H1 (cell line): ENCODE data around the gene GPD1. TPM values are rescaled to one million over a fixed set of nuclear protein-coding genes. Genes with fewer than 3 reads are reported as not detected.

Experiments used
- CTCF ChIA-PET: fragments of 300-600 bp; sonication (Branson Sonifier 250); formaldehyde crosslinking; loops from one replicate; lab custom pipeline; 2021; ENCODE audit not compliant: partially characterized antibody; lab: Charles Lee
- POLR2A ChIA-PET: fragments of 300-600 bp; sonication (Branson Sonifier 250); formaldehyde crosslinking; loops from one replicate; lab custom pipeline; 2021; ENCODE audit warnings: inconsistent platforms; ENCODE audit not compliant: partially characterized antibody; lab: Charles Lee
- DNase-seq, 2 experiments: peaks; one replicate each; pipeline versions ENCODE4 v3.0.0 to v3.0.0-alpha.2; 2010 to 2022; ENCODE audit warnings: low spot score in 2 of 2, low read depth in 1 of 2, mixed read lengths in 1 of 2
- FAIRE-seq: peaks from 2 replicates; lab custom pipeline; 2011; peaks lifted over from hg19 to GRCh38; lab: Jason Lieb, UNC
- H2AFZ ChIP-seq: 2 replicates; pipeline ENCODE4 v1.8.1; 2012; ENCODE audit warnings: low read length, inconsistent platforms
- H2AK5ac ChIP-seq: 2 replicates; pipeline ENCODE4 v1.6.1; 2013; ENCODE audit warnings: low read depth, low read length
- H2BK120ac ChIP-seq: replicated peaks from 2 replicates; pipeline ENCODE3; 2013; ENCODE audit warnings: low read depth, low read length, inconsistent platforms
- H2BK12ac ChIP-seq: 2 replicates; pipeline ENCODE4 v1.6.1; 2013; ENCODE audit warnings: low read depth, low read length
- H2BK15ac ChIP-seq: 2 replicates; pipeline ENCODE4 v1.6.1; 2013; ENCODE audit warnings: low read length
- H2BK20ac ChIP-seq: 2 replicates; pipeline ENCODE4 v1.6.1; 2013; ENCODE audit warnings: low read length
- H2BK5ac ChIP-seq: 2 replicates; pipeline ENCODE4 v1.6.1; 2013; ENCODE audit warnings: low read depth, low read length
- H3K14ac ChIP-seq: 2 replicates; pipeline ENCODE4 v1.6.1; 2013; ENCODE audit warnings: inconsistent platforms; ENCODE audit not compliant: insufficient read length
- H3K18ac ChIP-seq: 2 replicates; pipeline ENCODE4 v1.6.1; 2013; ENCODE audit warnings: low read length; ENCODE audit errors: extremely low read depth
- H3K23ac ChIP-seq: 2 replicates; pipeline ENCODE4 v1.6.1; 2013; ENCODE audit warnings: inconsistent platforms; ENCODE audit not compliant: insufficient read length
- H3K23me2 ChIP-seq: 2 replicates; pipeline ENCODE4 v1.6.1; 2013; ENCODE audit warnings: low read depth, low read length
- H3K27ac ChIP-seq: 2 replicates; pipeline ENCODE4 v1.6.1; 2011; ENCODE audit warnings: low read depth, low read length, inconsistent platforms
- H3K27me3 ChIP-seq, 4 experiments: replicated peaks in 1 of 4; 1 replicate in 1 of 4; 2 replicates in 3 of 4; pipeline versions ENCODE4 v1.6.1 to v1.8.1; 2011 to 2013; ENCODE audit warnings: low read length in 3 of 4, mild to moderate bottlenecking in 3 of 4, inconsistent platforms in 2 of 4, mixed read lengths in 2 of 4, moderate library complexity in 1 of 4; ENCODE audit not compliant: control insufficient read depth in 3 of 4, insufficient read depth in 3 of 4; ENCODE audit errors: extremely low read depth in 1 of 4
- H3K36me3 ChIP-seq, 4 experiments: 2 replicates each; pipeline versions ENCODE4 v1.6.1 to v1.8.1; 2011 to 2013; ENCODE audit warnings: mild to moderate bottlenecking in 4 of 4, low read length in 3 of 4, moderate library complexity in 2 of 4, control low read depth in 1 of 4, inconsistent platforms in 1 of 4; ENCODE audit not compliant: insufficient read depth in 4 of 4, control insufficient read depth in 2 of 4
- H3K4ac ChIP-seq: replicated peaks from 2 replicates; pipeline ENCODE3; 2013; ENCODE audit warnings: low read length, low read depth, mixed read lengths, inconsistent platforms; ENCODE audit not compliant: insufficient read length
- H3K4me1 ChIP-seq, 4 experiments: replicated peaks in 1 of 4; 1 replicate in 1 of 4; 2 replicates in 3 of 4; pipeline versions ENCODE4 v1.6.1 to v1.8.1; 2011 to 2013; ENCODE audit warnings: low read length in 3 of 4, inconsistent platforms in 2 of 4, mixed read lengths in 1 of 4; ENCODE audit not compliant: insufficient read depth in 4 of 4, control insufficient read depth in 3 of 4
- H3K4me2 ChIP-seq, 2 experiments: 2 replicates each; pipeline versions ENCODE4 v1.6.1 to v1.8.1; 2011 to 2013; ENCODE audit warnings: low read depth in 2 of 2, low read length in 2 of 2, control low read depth in 1 of 2, inconsistent platforms in 1 of 2, mild to moderate bottlenecking in 1 of 2; ENCODE audit not compliant: insufficient read depth in 1 of 2
- H3K4me3 ChIP-seq, 4 experiments: fragments of 200-600, 300-600 bp in 1 of 4; sonication (generic), shearing (Covaris generic), sonication (Bioruptor Twin) in 1 of 4; 2 replicates each; pipeline versions ENCODE4 v1.5.1 to v1.8.1; 2011 to 2016; ENCODE audit warnings: low read length in 4 of 4, low read depth in 3 of 4, control low read depth in 2 of 4, inconsistent platforms in 2 of 4, mild to moderate bottlenecking in 2 of 4, mixed read lengths in 1 of 4, moderate library complexity in 1 of 4; ENCODE audit not compliant: insufficient read depth in 2 of 4; ENCODE audit errors: extremely low read depth in 1 of 4
- H3K56ac ChIP-seq: replicated peaks from 2 replicates; pipeline ENCODE3; 2013; ENCODE audit warnings: low read depth, mild to moderate bottlenecking, mixed read lengths, low read length, inconsistent platforms; ENCODE audit not compliant: insufficient read length
- H3K79me1 ChIP-seq: 2 replicates; pipeline ENCODE4 v1.6.1; 2013; ENCODE audit warnings: low read depth, low read length, control low read depth
- H3K79me2 ChIP-seq, 2 experiments: 2 replicates each; pipeline versions ENCODE4 v1.6.1 to v1.8.1; 2012 to 2013; ENCODE audit warnings: low read length in 2 of 2, mild to moderate bottlenecking in 2 of 2, inconsistent platforms in 1 of 2; ENCODE audit not compliant: insufficient read depth in 2 of 2, control insufficient read depth in 1 of 2
- H3K9ac ChIP-seq, 4 experiments: replicated peaks in 1 of 4; 1 replicate in 1 of 4; 2 replicates in 3 of 4; pipeline versions ENCODE4 v1.6.1 to v1.8.1; 2011 to 2013; ENCODE audit warnings: low read depth in 3 of 4, low read length in 3 of 4, control low read depth in 2 of 4, mild to moderate bottlenecking in 2 of 4, moderate library complexity in 2 of 4, inconsistent platforms in 1 of 4; ENCODE audit errors: extremely low read depth in 1 of 4
- H3K9me3 ChIP-seq, 2 experiments: 2 replicates each; pipeline versions ENCODE4 v1.6.1 to v1.8.1; 2012 to 2013; ENCODE audit warnings: mild to moderate bottlenecking in 2 of 2, moderate library complexity in 2 of 2, control low read depth in 1 of 2, inconsistent platforms in 1 of 2, low read depth in 1 of 2, low read length in 1 of 2, mixed read lengths in 1 of 2; ENCODE audit not compliant: insufficient read depth in 2 of 2
- H4K20me1 ChIP-seq, 2 experiments: replicated peaks in 1 of 2; 2 replicates each; pipeline versions ENCODE3 to v1.8.1; 2011 to 2013; ENCODE audit warnings: inconsistent platforms in 2 of 2, low read length in 2 of 2, mild to moderate bottlenecking in 1 of 2; ENCODE audit not compliant: insufficient read depth in 2 of 2, control insufficient read depth in 1 of 2
- H4K5ac ChIP-seq: 2 replicates; pipeline ENCODE4 v1.6.1; 2013; ENCODE audit warnings: low read length, low read depth, mixed read lengths, inconsistent platforms; ENCODE audit not compliant: insufficient read length
- H4K8ac ChIP-seq: 2 replicates; pipeline ENCODE4 v1.8.0; 2013; ENCODE audit warnings: mild to moderate bottlenecking, moderate library complexity, low read length, inconsistent platforms; ENCODE audit not compliant: insufficient read depth; ENCODE audit errors: extremely low read depth
- H4K91ac ChIP-seq: replicated peaks from 2 replicates; pipeline ENCODE3; 2013; ENCODE audit warnings: low read length, mixed read lengths, inconsistent platforms; ENCODE audit not compliant: insufficient read length
- SRF ChIP-seq: IDR thresholded peaks from 2 replicates; pipeline ENCODE4 v1.6.1; 2011; ENCODE audit warnings: mild to moderate bottlenecking, low read depth, low read length, moderate library complexity
- WGBS, 2 experiments: shearing (Covaris generic) in 1 of 2; methylation state at CpG; one replicate each; pipeline versions ENCODE4 v1.1.6 to v1.1.7; 2013 to 2015; ENCODE audit warnings: low lambda C conversion rate in 2 of 2, mixed read lengths in 2 of 2, inconsistent platforms in 1 of 2, low coverage in 1 of 2, missing lambda C conversion rate in 1 of 2; ENCODE audit not compliant: insufficient replicate concordance in 2 of 2, insufficient coverage in 1 of 2, insufficient read length in 1 of 2; ENCODE audit errors: extremely low coverage in 1 of 2, missing lambda C conversion rate in 1 of 2; 5-methylcytosine and 5-hydroxymethylcytosine counted together
- polyA plus RNA-seq, 7 experiments: library from polyadenylated mRNA; depleted of rRNA in 3 of 7; stranded (reverse) in 5 of 7; unstranded in 2 of 7; fragments of >200 nt in 5 of 7; fragments of 200-250 nt in 2 of 7; gene quantifications; 1 replicate in 5 of 7; 2 replicates in 1 of 7; 4 replicates in 1 of 7; pipeline versions ENCODE4 v1.2.1 to v1.2.3, GENCODE V29; 2011 to 2013; ENCODE audit warnings: missing spikeins in 2 of 7, mixed read lengths in 2 of 7
- total RNA-seq: library from RNA; stranded (reverse); fragmentation: NEBNext Ultra II Directional; extraction: Animal tissue kit (Norgen Biotek cat#: 25700); gene quantifications from 2 replicates; pipeline ENCODE4 v1.2.1, GENCODE V29; 2021
- TF ChIP-seq, protein P1 (sequence below), 3 experiments: IDR thresholded peaks; 1 replicate in 2 of 3; 2 replicates in 1 of 3; pipeline versions ENCODE4 v1.5.1 to v1.6.1; 2011; ENCODE audit warnings: low read length in 3 of 3, mild to moderate bottlenecking in 3 of 3, inconsistent platforms in 2 of 3, low read depth in 1 of 3, moderate library complexity in 1 of 3; ENCODE audit not compliant: insufficient read depth in 1 of 3; ENCODE audit errors: control extremely low read depth in 1 of 3

The GPD1 gene
- total and polyA plus RNA-seq, 2 of the 8 experiments (the other 6 are each of a cell fraction or from before 2014, with no cell fraction given) = 0.45 to 0.74 TPM

DNA sequence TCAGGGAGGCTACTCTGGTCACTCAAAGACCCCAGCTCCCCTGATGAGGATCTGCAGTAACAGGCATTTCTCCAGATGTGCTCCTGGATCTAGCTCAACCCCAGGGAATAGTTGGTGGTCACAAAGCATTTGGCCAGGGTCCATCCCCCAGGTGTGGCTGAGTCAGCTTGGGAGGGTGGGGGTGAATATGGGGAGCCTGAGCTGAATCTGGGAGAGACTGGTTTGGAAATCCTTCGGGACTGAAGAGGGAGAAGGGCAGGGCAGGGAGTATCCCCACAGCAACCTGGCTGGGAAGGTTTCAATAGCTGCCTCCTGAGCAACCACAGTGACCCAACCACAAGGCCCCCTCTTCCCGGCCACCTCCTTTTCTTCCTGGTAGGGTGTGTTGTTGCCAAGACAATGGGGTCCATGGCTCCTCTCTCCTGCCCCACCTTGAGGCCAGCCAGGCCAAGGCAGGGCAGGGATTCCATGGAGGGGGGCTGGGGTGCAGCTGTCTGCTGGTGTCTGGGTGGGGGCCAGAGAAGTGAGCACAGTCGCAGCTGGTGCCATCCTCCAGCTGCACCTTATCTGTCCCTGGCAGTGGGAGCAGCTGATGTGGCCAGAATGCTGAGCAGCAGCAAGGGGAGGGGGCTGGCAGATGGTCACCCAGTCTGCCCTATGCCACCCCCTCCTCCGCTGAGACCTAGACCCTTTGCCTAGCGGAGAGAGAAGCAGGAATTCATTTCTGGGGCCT lies 40.9 kb upstream of the GPD1 start:
- Histone ChIP-seq H2BK20ac (no peak overlapping the region), H4K91ac (no peak overlapping the region), H2AFZ (no peak overlapping the region), H3K56ac (no peak overlapping the region), H2BK5ac (no peak overlapping the region), H3K9me3 (no peaks in the 10 kb centered on the region)
- POLR2A ChIA-PET = interaction anchor here (0.6 to 1.0 kb wide), 4 partner anchors 11 to 229 kb away, joined by 3 to 4 read pairs (median 3); no protein-coding TSS in a partner anchor
- CTCF ChIA-PET = interaction anchor here (0.6 to 22.8 kb wide), 8 partner anchors 9 to 419 kb away, joined by 3 to 420 read pairs (median 4); partner anchors contain the start of genes AQP6 and SMARCD1
- no peak for TF ChIP-seq SRF
- TF ChIP-seq, protein P1, sequence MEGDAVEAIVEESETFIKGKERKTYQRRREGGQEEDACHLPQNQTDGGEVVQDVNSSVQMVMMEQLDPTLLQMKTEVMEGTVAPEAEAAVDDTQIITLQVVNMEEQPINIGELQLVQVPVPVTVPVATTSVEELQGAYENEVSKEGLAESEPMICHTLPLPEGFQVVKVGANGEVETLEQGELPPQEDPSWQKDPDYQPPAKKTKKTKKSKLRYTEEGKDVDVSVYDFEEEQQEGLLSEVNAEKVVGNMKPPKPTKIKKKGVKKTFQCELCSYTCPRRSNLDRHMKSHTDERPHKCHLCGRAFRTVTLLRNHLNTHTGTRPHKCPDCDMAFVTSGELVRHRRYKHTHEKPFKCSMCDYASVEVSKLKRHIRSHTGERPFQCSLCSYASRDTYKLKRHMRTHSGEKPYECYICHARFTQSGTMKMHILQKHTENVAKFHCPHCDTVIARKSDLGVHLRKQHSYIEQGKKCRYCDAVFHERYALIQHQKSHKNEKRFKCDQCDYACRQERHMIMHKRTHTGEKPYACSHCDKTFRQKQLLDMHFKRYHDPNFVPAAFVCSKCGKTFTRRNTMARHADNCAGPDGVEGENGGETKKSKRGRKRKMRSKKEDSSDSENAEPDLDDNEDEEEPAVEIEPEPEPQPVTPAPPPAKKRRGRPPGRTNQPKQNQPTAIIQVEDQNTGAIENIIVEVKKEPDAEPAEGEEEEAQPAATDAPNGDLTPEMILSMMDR (IDR thresholded peaks at IDR 0.05; ENCODE audit: control extremely low read depth in 1 of 3, insufficient read depth in 1 of 3, low read depth in 1 of 3, low read length in 3 of 3) = peak in 2 of 3 experiments; percentile 17 to 20; a peak in 2 of 4 replicates
- TF ChIP-seq, all 59 proteins: peak for 1
- H3K4me3 ChIP-seq = no peak overlapping the region
- FAIRE-seq (no peak), DNase-seq (no peak)
- no peak overlapping the region for H3K18ac ChIP-seq
- H3K36me3 ChIP-seq = no peaks in the 10 kb centered on the region
- peaks cover 0 to 2% of the 10 kb centered on the region in 2 experiments for H4K20me1 ChIP-seq
- no peaks in the 10 kb centered on the region for H3K23me2 ChIP-seq
- no peaks in the 10 kb centered on the region for H3K79me2 ChIP-seq
- H2AK5ac ChIP-seq = no peak overlapping the region
- no peak overlapping the region for H3K9ac ChIP-seq
- H2BK15ac ChIP-seq = no peak overlapping the region
- no peaks in the 10 kb centered on the region for H3K79me1 ChIP-seq
- WGBS, 2 experiments = 83% methylated on average over 5 of the region's 5 CpGs; no CpG with 5 or more reads in 1 of the 2 experiments
- H3K4me2 ChIP-seq = no peak overlapping the region
- H3K27me3 ChIP-seq = peaks cover 9 to 38% (median 21%) of the 10 kb centered on the region in 4 experiments
- no peak overlapping the region for H3K4ac ChIP-seq
- H3K4me1 ChIP-seq = peaks cover 0 to 5% (median 0%) of the 10 kb centered on the region in 4 experiments; a peak in 1 of 7 replicates
- H2BK12ac ChIP-seq = no peak overlapping the region
- no peak overlapping the region for H2BK120ac ChIP-seq
- no peak overlapping the region for H3K27ac ChIP-seq
- H3K23ac ChIP-seq = no peak overlapping the region
- no peak overlapping the region for H4K5ac ChIP-seq
- H3K14ac ChIP-seq = no peak overlapping the region
- H4K8ac ChIP-seq = no peak overlapping the region
